Stimulated activated CD8-positive, alpha-beta memory T cell treated with anti-CD3 and anti-CD28 coated beads, Interleukin-12 subunit alpha, Interleukin-12 subunit beta, amount 100 ng/mL, for 24 hours (primary cell): ENCODE results near the gene PXDC1.
"Not testable (repeated sequence)": the region's sequence is repeated elsewhere in the genome, so short reads cannot be mapped to it uniquely, and the experiment has no call there.

Source experiments
- DNase-seq: peaks from one replicate; pipeline ENCODE4 v3.0.0-alpha.2; 2020; ENCODE audit errors: extremely low read depth

Gene PXDC1

GRCh38 chr6:3732345-3733141 lies 19.0 kb downstream of the PXDC1 start:
- peak; percentile 12 for DNase-seq

GRCh38 chr6:3731700-3732099 lies 19.8 kb downstream of the PXDC1 start:
- no peak for DNase-seq

GRCh38 chr6:3729603-3730344 lies 21.7 kb downstream of the PXDC1 start:
- DNase-seq, result no peak

- no peak for DNase-seq
Observed at GRCh38 chr6:3727593-3728108, 23.9 kb downstream of the PXDC1 start.

- no peak for DNase-seq
Observed at GRCh38 chr6:3727036-3727435, 24.5 kb downstream of the PXDC1 start.

- DNase-seq, result no peak
Observed at GRCh38 chr6:3726421-3726820, 25.1 kb downstream of the PXDC1 start.

- DNase-seq, result no peak
Observed at GRCh38 chr6:3725145-3726047, 26.1 kb downstream of the PXDC1 start.

GRCh38 chr6:3724451-3725144 lies 26.9 kb downstream of the PXDC1 start:
- DNase-seq, result no peak

GRCh38 chr6:3723966-3724365 lies 27.5 kb downstream of the PXDC1 start:
- no peak for DNase-seq

- no peak for DNase-seq
Observed at GRCh38 chr6:3723251-3723650, 28.3 kb downstream of the PXDC1 start.

GRCh38 chr6:3722785-3723184 lies 28.7 kb downstream of the PXDC1 start:
- no peak for DNase-seq

- DNase-seq, result no peak
Observed at GRCh38 chr6:3721810-3722621, 29.5 kb downstream of the PXDC1 start.

- DNase-seq, result not testable (repeated sequence)
Observed at GRCh38 chr6:3720770-3721169, 30.7 kb downstream of the PXDC1 start.

- no peak for DNase-seq
Observed at GRCh38 chr6:3719462-3720308, 31.8 kb downstream of the PXDC1 start.

- no peak for DNase-seq
Observed at GRCh38 chr6:3718407-3718806, 33.1 kb downstream of the PXDC1 start.

GRCh38 chr6:3715285-3715684 lies 36.2 kb downstream of the PXDC1 start:
- no peak for DNase-seq

- no peak for DNase-seq
Observed at GRCh38 chr6:3714768-3715167, 36.7 kb downstream of the PXDC1 start.

GRCh38 chr6:3714111-3714510 lies 37.4 kb downstream of the PXDC1 start:
- DNase-seq, result no peak

- DNase-seq, result no peak
Observed at GRCh38 chr6:3712827-3713665, 38.5 kb downstream of the PXDC1 start.
